Lung (tissue), 12 donors: ENCODE results near the gene DCUN1D2. TPM values are rescaled to one million over a fixed set of nuclear protein-coding genes. Genes with fewer than 3 reads are reported as not detected.

Source experiments
- ATAC-seq: fragments of 200-7000 bp; cut with Tn5 transposase; one replicate; pipeline ENCODE4 v1.9.1; 2020; ENCODE audit warnings: moderate number of reproducible peaks; ENCODE audit not compliant: insufficient read depth, low FRiP score
- DNase-seq, 3 donors: peaks; one replicate each; pipeline ENCODE4 v3.0.0-alpha.2; 2013 to 2017
- H3K27ac ChIP-seq, 2 donors: one replicate each; pipeline ENCODE4 v1.5.1; 2013; ENCODE audit warnings: mild to moderate bottlenecking in 2 of 2, moderate library complexity in 2 of 2, control low read depth in 1 of 2, inconsistent platforms in 1 of 2, low read depth in 1 of 2, low read length in 1 of 2
- H3K27me3 ChIP-seq, 3 donors: one replicate each; pipeline ENCODE4 v1.5.1; 2013; ENCODE audit warnings: low read length in 2 of 3; ENCODE audit not compliant: control insufficient read depth in 3 of 3, insufficient read depth in 3 of 3
- H3K36me3 ChIP-seq, 4 donors: one replicate each; pipeline ENCODE4 v1.5.1; 2013; ENCODE audit warnings: low read length in 4 of 4, mild to moderate bottlenecking in 1 of 4, moderate library complexity in 1 of 4; ENCODE audit not compliant: control insufficient read depth in 4 of 4, insufficient read depth in 4 of 4
- H3K4me1 ChIP-seq, 5 donors: one replicate each; pipeline ENCODE4 v1.5.1; 2013; ENCODE audit warnings: low read length in 5 of 5, mild to moderate bottlenecking in 2 of 5, moderate library complexity in 1 of 5; ENCODE audit not compliant: control insufficient read depth in 5 of 5, insufficient read depth in 5 of 5
- H3K4me3 ChIP-seq: one replicate; pipeline ENCODE4 v1.5.1; 2013; ENCODE audit warnings: mild to moderate bottlenecking, control low read depth, moderate library complexity
- H3K9ac ChIP-seq, 2 donors: one replicate each; pipeline ENCODE4 v1.5.1; 2013; ENCODE audit warnings: low read length in 2 of 2, control low read depth in 1 of 2; ENCODE audit not compliant: insufficient read depth in 1 of 2
- H3K9me3 ChIP-seq, 4 donors: one replicate each; pipeline ENCODE4 v1.5.1; 2013; ENCODE audit warnings: low read length in 3 of 4, mild to moderate bottlenecking in 1 of 4, moderate library complexity in 1 of 4; ENCODE audit not compliant: control insufficient read depth in 4 of 4, insufficient read depth in 3 of 4
- WGBS, 2 donors: extraction: QIAGEN DNeasy Blood & Tissue Kit; methylation state at CpG; one replicate each; pipeline ENCODE4 v1.1.7; 2013; 5-methylcytosine and 5-hydroxymethylcytosine counted together
- polyA plus RNA-seq, 2 donors: library from polyadenylated mRNA; stranded (reverse); fragments of 200-250 nt; gene quantifications; one replicate each; pipeline ENCODE4 v1.2.1, GENCODE V29; 2013
- total RNA-seq, 2 donors: library from RNA; depleted of rRNA in 1 of 2; stranded (reverse); fragments of >200 nt in 1 of 2; gene quantifications; one replicate each; pipeline ENCODE4 v1.2.1, GENCODE V29; 2014 to 2021
- TF ChIP-seq, protein P1 (sequence below): IDR thresholded peaks from 2 replicates; pipeline ENCODE4 v1.5.1; 2012; ENCODE audit warnings: mild to moderate bottlenecking; ENCODE audit errors: control extremely low read depth, extremely low read depth
- donor health status: control.
- donor health status: control.
- donor health status: Bipolar disorder and iron deficiency.
- donor health status: healthy.
- donor health status: DM: yes; HTN: yes; CAD: no.

Gene DCUN1D2
- total and polyA plus RNA-seq, 4 donors = 6.9 to 21.1 (median 13.8) TPM

- Histone ChIP-seq H3K4me1 (peaks cover 0 to 5% (median 0%) of the 10 kb centered on the region in 5 donors), H3K36me3 (peaks cover 0 to 28% (median 21%) of the 10 kb centered on the region in 4 donors), H3K9ac (no peak overlapping the region), H3K27ac (no peak overlapping the region), H3K27me3 (peaks cover 0 to 7% (median 0%) of the 10 kb centered on the region in 3 donors), H3K9me3 (peaks cover 0 to 6% (median 2%) of the 10 kb centered on the region in 4 donors), H3K4me3 (no peak overlapping the region)
- ATAC-seq = no peak
- 95% methylated on average over 28 of the region's 28 CpGs for WGBS, 2 donors
- TF ChIP-seq, protein P1, sequence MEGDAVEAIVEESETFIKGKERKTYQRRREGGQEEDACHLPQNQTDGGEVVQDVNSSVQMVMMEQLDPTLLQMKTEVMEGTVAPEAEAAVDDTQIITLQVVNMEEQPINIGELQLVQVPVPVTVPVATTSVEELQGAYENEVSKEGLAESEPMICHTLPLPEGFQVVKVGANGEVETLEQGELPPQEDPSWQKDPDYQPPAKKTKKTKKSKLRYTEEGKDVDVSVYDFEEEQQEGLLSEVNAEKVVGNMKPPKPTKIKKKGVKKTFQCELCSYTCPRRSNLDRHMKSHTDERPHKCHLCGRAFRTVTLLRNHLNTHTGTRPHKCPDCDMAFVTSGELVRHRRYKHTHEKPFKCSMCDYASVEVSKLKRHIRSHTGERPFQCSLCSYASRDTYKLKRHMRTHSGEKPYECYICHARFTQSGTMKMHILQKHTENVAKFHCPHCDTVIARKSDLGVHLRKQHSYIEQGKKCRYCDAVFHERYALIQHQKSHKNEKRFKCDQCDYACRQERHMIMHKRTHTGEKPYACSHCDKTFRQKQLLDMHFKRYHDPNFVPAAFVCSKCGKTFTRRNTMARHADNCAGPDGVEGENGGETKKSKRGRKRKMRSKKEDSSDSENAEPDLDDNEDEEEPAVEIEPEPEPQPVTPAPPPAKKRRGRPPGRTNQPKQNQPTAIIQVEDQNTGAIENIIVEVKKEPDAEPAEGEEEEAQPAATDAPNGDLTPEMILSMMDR = no peak
- DNase-seq = no peak
Measured at GRCh38 chr13:113538689-113539058, 48.2 kb upstream of the DCUN1D2 start.

GRCh38 chr13:113537909-113538688 is 47.6 kb upstream of the DCUN1D2 start:
- TF ChIP-seq, protein P1 = no peak
- ATAC-seq (no peak), DNase-seq (no peak)
- Histone ChIP-seq H3K9me3 (peaks cover 0 to 6% (median 2%) of the 10 kb centered on the region in 4 donors), H3K9ac (no peak overlapping the region), H3K4me3 (no peak overlapping the region), H3K36me3 (peaks cover 0 to 31% (median 21%) of the 10 kb centered on the region in 4 donors), H3K27me3 (peaks cover 0 to 7% (median 0%) of the 10 kb centered on the region in 3 donors), H3K4me1 (peaks cover 0 to 10% (median 0%) of the 10 kb centered on the region in 5 donors), H3K27ac (no peak overlapping the region)
- WGBS, 2 donors = 96% methylated on average over 21 of the region's 21 CpGs

- WGBS, 2 donors = 94% methylated on average over 19 of the region's 19 CpGs
- Histone ChIP-seq H3K36me3 (peaks cover 0 to 31% (median 20%) of the 10 kb centered on the region in 4 donors), H3K9ac (no peak overlapping the region), H3K9me3 (peaks cover 0 to 6% (median 2%) of the 10 kb centered on the region in 4 donors), H3K27ac (no peak overlapping the region), H3K4me3 (no peak overlapping the region), H3K4me1 (peaks cover 0 to 14% (median 0%) of the 10 kb centered on the region in 5 donors), H3K27me3 (peaks cover 0 to 7% (median 0%) of the 10 kb centered on the region in 3 donors)
- TF ChIP-seq, protein P1 = no peak
- no peak for DNase-seq
- no peak for ATAC-seq
Measured at GRCh38 chr13:113537205-113537604, 46.7 kb upstream of the DCUN1D2 start.
